Activated T-helper 1 cell treated with anti-CD3 and anti-CD28 coated beads, Interleukin-2, amount 50 U/mL, for 16 hours (primary cell): ENCODE results near the gene MDGA2.
"Not testable (repeated sequence)": the region's sequence is repeated elsewhere in the genome, so short reads cannot be mapped to it uniquely, and the experiment has no call there.

ENCODE experiments used
- DNase-seq, 2 donors: peaks; one replicate each; pipeline ENCODE4 v3.0.0-alpha.2; 2020; ENCODE audit warnings: low read depth in 1 of 2, low spot score in 1 of 2

Gene MDGA2

DNA sequence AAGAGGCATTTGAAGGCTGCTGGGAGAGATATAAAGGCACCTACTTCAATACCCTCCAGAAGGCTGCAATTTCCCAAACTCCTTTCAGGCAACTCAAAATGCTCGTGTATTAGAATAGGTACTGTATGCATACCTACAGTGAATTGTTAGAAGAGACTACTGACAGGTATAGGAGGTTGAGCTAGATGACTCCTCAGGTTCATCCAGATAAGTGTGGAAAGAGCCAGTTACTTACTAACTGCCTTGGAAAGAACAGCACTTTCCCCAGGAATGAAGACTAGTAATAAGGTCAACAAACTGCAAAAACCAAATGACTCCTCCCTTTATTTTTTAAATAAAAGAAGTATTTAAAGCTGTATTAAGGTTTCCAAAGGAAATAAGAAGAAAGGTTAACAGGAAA is 429.0 kb downstream of the MDGA2 start:
- no peak for DNase-seq

- not testable (repeated sequence) for DNase-seq
Observed at GRCh38 chr14:47242579-47242978, 432.8 kb downstream of the MDGA2 start.

DNA sequence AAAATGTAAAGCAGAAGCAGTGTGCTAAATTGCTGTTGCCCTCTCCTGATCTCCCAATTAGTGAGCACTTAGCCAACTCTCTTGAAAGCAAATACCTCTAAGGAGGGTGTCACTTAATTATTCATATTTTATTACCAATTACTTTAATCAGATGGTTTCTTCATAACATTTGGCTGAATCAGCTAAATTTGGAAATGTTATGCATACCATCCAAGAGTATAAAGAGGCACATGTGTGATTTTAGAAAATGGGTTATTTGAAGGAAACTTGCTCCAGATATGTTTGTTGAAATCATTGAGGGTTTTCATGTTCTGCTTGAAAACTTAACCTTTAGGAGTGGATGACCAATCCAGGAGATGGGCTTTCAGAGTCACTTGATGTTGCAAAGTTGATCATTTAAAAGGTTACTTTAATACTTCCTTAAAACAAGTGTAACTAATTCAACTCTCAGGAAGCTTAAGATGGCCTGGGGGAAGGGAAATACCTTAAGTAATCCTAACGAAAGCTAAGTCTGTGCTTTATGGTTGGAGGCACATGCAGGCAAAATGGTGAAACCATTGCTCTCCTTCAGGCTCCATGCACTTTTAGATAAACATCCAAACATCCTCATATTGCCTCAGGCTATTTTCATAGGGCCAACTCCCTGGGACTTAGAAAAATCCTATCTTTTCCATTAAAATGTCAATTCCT is 434.5 kb downstream of the MDGA2 start:
- no peak for DNase-seq

DNA sequence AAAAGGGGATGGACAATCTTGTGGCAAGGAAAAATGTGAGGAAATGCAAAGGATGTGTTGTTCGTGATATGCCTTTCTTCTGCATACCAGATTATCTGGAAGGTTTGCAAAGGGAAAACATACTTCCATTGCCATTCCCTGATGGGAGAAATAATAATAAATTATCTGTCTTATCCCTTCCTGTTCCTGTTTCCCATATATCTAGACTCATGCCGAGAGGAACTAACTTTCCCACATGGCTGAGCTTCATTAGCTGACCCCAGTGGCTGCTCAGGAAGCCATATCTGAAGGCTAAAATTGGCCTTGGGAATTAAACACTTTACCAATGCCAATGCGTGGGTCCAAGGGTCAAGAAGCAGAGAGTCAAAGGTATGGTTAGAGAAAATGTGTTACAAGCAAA is 439.8 kb downstream of the MDGA2 start:
- DNase-seq = no peak

GRCh38 chr14:47226877-47227520 is 448.4 kb downstream of the MDGA2 start:
- no peak for DNase-seq

- DNase-seq = no peak
Observed at GRCh38 chr14:47223656-47224055, 451.7 kb downstream of the MDGA2 start.

DNA sequence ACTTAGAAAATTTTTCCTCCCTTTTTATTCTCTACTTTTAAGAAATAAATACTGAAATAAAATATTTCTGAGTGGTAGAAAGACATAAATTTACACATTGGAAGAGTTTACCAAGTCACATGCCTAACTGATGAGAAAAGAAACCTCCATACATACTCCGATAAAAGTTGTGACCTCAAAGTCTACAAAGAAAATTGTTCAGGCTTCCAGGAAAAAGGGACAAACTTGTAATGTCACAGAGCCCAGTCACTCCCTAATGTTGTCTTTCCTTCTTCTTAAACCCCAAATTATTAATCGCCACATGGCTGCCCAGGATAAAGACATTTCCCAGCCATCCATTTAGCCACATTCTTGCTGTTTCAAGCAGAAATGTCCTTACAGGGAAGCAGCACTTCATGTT is 455.3 kb downstream of the MDGA2 start:
- DNase-seq = no peak

DNA sequence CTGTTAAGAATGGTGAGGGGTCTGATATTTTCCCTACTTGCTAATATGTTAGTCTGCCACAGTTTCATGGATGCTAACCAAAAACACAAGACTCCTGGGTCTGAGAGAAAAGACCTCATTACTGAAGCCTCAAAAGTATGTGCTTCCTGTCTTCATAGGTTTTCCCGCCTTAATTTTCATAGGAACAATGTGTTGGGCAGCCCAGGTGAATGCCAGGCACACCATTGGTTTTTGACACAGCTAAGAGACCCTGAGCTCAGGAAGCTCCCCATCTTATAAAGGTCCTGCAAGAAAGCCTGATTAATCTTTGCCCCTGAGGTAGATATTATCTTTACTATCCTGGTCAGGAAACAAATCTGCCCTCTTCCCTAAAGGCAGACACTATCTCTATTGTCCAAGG is 464.1 kb downstream of the MDGA2 start:
- DNase-seq = no peak

GRCh38 chr14:47210099-47210498 is 465.3 kb downstream of the MDGA2 start:
- DNase-seq = no peak

DNA sequence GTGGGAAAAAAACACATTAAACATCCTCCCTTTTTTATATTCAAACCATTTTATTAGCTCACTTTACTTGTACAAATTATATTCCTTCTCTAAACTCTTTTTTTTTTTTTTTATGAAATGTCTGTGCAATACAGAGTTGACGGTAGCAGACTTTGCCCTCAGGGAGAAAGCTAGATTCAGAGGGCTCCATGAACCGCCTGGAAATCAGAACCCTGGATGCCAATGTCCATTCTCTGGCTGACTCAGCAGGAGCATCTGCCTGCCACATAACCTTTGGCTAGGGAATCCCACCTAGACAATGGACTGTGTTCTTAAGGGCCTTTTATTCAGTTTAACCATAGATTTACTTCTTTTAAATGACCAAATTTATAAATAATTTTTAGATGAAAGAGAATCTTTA is 467.0 kb downstream of the MDGA2 start:
- no peak for DNase-seq

DNA sequence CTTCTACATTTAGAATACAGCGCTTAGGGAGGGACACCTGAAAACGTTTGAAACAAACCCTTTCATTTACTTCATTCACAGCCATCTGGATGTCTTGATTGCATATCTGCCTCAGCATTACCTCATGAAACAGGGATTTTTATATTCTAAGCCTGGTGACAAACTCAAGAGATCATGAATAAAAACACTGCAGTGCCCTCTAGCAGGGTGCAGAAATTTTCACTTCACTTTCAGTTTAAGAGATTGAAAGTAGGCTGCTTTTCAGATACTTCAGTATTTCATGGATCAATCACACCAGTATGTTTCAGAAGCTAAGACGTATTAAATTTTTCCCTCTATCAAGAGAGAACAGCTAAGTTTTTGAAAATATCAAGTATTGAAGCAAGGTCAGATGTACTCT is 467.8 kb downstream of the MDGA2 start:
- DNase-seq = no peak

- DNase-seq = no peak
Observed at GRCh38 chr14:47200740-47201139, 474.7 kb downstream of the MDGA2 start.

GRCh38 chr14:47195582-47195981 is 479.8 kb downstream of the MDGA2 start:
- no peak for DNase-seq

GRCh38 chr14:47194055-47194454 is 481.4 kb downstream of the MDGA2 start:
- no peak for DNase-seq

DNA sequence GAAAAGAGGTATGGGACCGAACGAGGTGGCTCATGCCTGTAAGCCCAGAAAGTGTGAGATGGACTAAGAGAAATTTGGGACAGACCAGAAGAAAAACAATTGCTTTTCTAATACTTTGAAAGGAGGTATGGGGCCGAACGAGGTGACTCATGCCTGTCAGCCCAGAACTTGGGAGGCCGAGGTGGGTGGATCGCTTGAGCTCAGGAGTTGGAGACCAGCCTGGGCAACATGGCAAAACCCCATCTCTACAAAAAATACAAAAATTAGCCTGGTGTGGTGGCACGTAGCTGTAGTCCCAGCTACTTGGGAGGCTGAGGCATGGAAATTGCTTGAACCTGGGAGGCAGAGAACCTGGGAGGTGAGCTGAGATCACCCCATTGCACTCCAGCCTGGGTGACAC is 483.2 kb downstream of the MDGA2 start:
- DNase-seq = not testable (repeated sequence)

DNA sequence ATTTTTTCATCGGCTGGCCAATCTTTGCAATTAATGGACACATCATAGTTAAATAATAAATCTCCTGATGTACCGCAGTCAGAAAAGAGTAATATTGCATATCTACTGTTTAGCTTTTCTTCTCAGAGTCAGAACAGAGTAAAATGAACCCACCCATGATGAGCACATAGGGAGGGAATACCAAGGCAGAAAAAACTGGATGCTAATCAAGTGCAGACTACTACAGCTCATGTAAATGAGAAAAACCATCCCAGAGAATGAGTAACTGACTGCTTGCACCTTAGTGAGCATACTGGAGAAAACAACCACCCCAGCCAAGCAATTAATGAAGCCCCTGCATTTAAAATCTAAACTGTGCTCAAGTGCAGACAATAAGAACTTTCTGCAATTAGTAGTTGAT is 483.7 kb downstream of the MDGA2 start:
- DNase-seq = no peak

GRCh38 chr14:47189911-47190484 is 485.4 kb downstream of the MDGA2 start:
- no peak for DNase-seq

GRCh38 chr14:47186486-47186885 is 488.9 kb downstream of the MDGA2 start:
- no peak for DNase-seq

GRCh38 chr14:47179906-47180305 is 495.5 kb downstream of the MDGA2 start:
- DNase-seq = no peak

- DNase-seq = not testable (repeated sequence)
Observed at GRCh38 chr14:47171896-47172295, 503.5 kb downstream of the MDGA2 start.

- no peak for DNase-seq
Observed at GRCh38 chr14:47167402-47167801, 508.0 kb downstream of the MDGA2 start.

- DNase-seq = no peak
Observed at GRCh38 chr14:47155395-47155794, 520.0 kb downstream of the MDGA2 start.
